ENCODE measurements around the gene METTL23.

METTL23 gene, protein sequence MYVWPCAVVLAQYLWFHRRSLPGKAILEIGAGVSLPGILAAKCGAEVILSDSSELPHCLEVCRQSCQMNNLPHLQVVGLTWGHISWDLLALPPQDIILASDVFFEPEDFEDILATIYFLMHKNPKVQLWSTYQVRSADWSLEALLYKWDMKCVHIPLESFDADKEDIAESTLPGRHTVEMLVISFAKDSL

DNA sequence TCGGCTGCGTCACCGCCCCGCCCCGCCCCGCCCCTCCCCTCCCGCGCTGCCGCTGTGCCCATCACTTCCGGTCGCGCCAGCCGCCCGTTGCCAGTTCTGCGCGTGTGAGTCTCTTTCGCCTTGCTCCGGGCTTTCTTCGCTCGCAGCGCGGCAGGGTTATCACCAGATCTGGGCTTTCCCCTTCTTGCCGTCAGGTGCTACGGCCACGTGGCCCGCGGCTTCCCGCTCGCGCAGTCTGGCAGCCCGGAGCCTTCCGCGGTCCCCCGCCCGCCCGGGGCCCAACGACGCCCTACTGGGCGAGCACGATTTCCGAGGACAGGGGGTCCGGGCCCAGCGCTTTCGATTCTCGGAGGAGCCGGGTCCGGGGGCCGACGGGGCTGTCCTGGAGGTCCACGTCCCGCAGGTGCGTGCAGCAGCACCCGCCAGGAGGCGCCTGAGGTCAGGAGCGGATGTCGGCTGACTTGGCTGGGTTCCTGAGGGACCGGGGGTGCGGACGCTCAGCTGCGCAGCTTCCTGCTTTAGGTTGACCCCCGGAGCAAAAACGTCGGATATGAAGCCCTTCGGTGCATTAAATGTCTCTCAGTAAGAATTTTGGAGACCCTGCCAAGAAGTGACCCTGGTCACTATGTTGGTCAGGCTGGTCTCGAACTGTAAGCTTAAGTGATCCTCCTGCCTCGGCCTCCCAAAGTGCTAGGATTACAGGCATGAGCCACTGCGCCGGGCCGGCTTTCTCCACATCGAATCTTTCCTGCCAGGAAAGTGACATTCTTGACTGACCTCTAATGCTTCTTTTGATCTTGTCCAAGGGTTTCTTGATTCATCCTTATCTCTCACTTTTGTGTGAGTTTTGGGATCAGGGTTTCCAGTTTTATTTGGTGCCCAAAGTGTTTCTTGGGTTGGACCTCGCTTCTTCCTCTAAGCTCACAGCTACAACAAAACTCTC, at the start of gene METTL23:
Gene METTL23, plus strand, starts transcription at position 64 of the 943 bp plus-strand sequence. CDS start 2,872 bp downstream, outside the sequence.
- DNase-seq: peak; percentile 85

DNA sequence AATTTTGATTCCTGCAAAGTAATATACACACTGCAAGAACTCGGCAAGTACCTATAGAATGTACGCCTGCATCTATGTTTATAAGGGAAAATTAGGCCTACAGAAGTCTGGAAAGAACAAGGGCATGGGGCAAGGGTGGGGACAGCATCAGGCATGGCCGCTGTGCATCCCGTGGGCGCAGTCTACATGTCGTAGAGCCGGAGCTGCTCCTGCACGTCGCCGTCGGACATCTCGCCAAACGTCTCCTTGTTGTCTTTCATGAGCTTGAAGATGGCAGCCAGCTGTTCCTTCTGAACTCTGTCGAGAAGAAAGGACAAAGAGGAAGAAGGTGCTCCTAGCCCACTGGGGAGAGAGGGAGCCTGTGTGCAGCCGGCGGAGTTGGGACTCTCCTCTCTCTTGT, 49.2 kb upstream of the METTL23 start:
- no peak for DNase-seq

DNA sequence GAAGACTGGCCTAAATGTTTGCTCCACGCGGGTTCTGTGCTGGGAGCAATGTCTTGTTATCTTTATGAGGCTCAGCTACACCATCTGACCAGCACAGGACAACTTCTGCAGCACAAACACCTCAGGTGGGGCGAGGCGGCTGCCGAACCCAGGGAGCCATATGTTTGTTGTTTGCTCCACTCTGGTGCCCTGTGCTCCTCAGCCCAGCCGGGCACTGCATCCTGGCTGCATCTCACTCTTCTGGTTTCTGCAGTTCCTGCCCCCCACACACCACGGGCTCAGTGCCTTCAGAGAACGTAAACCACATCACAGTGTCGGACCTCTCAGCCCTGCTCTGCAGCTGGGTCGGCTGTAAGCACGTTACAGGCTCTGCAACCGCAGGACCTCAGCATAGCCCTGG, 48.3 kb upstream of the METTL23 start:
- DNase-seq: no peak

DNA sequence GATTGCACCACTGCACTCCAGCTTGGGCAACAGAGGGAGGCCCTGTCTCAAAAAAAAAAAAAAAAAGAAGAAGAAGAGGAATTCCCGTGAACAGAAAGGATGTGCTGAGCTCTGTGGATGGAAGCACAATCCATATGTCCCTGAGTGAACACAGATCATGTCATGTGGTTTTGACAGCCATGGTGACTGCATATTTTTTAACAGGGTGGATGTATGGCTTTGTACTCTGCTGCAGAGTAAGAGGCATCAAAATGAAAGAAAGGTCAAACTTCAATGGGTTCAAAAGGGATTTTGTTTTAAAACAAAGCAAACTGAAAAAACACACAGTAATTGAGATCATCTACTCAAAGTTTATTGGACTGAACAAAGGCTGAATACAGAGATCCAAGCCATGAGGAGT, 47.4 kb upstream of the METTL23 start:
- DNase-seq: no peak

DNA sequence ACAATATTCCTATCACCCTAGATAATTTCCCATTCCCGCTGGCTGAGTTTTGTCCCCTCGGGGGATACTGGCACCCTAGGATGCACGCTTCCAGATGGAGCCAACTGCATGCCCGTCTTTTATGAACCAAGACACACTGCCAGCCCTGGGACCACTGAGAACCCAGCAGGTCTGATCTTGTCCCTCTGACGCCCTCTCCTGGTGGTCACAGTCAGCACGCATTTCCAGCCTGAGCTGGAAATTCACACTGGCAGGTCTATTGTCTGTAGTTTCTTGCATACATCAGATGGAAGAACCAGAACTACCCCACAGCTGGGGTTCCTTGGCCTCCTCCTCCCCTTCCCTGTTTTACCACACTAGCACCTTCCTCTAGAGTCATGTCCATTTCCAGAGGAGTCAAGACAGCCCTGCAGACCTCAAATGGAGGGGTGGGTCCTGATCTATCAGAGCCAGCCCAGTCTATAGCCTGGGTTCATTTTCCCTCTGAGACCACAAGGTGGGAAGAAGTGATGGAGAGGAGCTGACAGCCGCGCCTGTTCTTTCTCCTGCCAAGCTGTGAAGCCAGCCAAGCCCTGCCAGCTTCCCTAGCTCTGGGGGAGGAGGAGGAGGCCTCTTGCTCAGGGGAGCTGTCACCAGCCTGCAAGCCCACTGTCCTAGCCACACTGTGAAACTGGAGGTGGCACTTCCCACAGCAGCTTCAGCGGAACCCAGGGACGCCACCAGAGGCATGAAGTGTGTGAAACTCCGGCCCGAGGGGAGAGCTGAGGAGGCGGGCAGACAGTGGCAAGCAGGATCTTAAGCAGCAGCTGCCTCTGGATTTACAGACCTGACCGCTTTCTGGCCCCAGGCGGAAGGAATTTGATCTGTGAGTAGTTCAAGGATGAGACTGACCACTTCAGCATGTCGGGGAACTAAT, 45.2 kb upstream of the METTL23 start:
- DNase-seq: peak; percentile 76

DNA sequence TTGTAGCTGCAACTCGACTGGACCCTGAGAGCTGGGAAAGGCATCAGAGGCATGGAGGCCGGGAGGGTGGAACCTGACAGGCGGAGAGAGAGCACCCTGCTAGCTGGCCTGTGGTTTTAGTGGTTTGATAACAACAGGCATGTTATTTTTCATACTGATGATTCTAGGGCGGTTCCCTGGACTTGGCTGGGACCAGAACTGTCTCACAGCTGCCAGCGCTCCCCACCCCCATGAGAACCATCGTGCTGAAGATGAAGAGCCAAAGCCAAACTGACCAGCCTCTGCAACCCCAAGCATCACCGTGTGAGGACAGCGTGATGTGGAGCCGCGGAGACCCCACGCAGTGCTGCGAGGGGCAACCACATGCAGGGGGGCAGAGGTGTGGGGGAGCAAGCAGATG, 44.3 kb upstream of the METTL23 start:
- DNase-seq: no peak

DNA sequence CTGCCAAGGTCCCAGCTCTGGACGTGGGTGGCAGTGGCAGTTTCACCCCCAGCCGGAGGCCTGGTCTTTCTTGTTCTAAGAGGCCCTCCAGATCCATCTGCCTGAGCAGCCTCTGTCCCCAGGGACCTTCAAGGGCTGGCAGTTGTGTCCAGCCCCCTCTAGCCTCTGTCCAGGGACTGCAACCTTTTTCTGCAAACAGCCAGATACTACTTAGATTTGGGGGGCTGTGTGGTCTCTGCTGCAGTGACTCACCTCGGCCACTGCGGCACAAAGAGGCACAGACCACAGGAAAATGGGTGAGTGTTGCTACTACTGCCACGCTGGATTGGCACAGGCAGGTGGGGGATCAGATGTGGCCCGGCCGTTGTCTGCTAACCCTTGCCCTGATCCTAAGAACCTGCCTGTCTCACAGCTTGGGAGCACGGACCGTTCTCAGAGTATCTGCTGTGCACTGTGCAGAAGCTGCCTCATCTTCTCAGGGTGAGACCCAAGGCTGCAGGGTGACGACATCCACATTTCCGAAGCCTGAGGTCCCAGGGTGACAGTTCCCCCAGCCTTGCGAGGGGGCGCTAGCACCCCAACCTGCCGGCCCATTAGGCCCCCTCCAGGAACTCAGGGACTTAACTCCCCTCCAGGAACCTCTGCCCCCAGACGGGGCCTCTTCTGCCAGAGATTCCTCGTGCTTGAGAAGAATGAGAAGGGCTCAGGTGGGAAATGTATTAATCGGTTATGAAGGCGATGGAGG, 43.5 kb upstream of the METTL23 start:
- DNase-seq: no peak

DNA sequence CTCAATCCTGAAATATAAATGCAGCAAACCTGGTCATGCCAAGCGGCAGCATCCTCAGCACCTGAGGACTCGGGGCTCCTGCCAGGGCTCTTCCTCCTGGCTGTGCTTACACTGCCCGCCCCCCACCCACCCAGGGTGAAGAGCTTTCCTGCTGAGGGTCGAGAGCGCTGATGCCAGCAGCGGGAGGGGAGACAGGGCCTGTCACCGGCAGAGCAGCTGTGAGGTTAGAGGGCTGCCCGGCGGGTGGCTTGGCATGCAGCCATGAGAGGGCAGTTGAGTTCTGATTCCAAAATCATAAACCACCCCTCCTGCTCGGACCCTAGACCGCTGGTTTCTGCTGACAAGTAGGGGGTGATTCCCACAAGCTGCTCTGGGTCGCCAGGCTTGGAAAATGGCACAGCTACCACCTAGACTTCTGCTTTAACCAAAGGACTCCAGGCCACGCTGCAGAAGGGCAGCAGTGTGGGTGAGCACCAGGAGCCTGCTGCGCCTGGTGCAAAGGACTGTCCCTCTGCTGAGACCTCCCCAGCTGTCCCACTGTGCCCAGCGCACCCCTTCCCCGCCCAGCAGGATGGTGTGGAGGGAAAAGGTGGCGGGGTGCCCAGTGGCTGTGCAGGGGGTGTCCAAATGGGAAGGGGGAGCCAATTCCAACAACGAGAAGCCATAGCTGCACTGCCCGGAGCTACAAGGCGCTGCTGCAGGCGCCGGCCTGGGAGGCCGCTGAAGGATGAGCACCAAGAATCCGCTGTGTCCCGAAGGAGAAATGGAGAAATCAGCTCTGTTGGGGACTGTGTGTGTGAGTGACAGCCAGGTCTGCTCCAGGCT, 42.5 kb upstream of the METTL23 start:
- DNase-seq: no peak

DNA sequence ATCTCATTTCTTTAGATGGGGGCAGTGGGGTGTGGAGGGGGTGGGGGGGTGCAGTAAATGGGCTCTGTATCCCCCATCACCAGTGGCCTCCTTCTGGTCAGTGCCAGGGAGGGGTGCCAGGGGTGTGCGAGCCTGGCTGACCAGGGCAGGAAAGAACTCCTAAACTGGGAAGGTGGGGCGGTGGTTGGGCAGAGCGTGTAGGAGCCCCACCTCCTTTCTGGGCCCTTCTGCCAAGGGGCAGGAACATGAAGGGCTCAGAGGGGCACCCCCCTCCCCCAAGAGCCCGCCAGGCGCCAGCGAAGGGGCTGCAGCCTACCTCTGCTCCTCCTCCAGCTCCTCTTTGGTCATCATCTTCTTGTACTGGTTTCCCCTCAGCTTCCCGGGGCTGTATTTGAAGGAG, 41.9 kb upstream of the METTL23 start:
- DNase-seq: no peak

DNA sequence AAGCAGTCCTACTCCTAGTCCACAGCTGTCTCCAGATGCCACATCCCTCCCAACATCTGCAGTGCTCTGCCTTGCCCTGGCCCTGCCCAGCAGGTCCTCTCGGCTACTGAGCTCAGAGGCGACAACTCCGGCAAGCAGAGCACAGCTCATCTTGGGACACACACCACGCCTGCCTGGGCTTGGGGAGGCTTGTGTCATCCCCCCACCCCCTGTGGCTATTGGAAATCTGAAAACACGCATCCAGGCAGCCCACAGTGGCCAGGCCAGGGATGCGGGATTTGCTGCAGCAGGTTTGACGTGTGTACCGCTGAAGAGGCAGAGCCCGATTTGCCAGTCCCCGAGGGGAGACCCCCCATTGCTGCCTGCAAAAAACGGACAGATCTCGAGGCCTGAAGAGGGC, 41.3 kb upstream of the METTL23 start:
- no peak for DNase-seq

DNA sequence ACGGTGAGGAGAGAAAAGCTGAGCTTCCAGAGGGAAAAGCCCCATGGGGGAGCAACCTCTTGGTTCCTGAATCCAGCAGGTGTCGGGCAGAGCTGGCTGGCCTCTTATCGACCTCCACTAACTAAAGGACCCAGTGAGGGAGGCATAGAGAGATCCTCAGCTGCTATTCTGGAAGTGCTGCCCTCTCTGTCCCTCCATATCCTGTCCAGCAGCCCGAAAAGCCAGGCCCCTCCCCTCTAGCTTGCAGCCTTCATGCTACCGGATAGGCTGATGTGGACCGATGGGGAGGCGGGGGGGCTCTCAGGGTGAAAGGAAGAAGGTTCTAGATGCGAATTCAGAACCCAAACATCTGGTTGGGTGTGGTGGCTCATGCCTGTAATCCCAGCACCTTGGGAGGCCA, 40.8 kb upstream of the METTL23 start:
- DNase-seq: no peak

DNA sequence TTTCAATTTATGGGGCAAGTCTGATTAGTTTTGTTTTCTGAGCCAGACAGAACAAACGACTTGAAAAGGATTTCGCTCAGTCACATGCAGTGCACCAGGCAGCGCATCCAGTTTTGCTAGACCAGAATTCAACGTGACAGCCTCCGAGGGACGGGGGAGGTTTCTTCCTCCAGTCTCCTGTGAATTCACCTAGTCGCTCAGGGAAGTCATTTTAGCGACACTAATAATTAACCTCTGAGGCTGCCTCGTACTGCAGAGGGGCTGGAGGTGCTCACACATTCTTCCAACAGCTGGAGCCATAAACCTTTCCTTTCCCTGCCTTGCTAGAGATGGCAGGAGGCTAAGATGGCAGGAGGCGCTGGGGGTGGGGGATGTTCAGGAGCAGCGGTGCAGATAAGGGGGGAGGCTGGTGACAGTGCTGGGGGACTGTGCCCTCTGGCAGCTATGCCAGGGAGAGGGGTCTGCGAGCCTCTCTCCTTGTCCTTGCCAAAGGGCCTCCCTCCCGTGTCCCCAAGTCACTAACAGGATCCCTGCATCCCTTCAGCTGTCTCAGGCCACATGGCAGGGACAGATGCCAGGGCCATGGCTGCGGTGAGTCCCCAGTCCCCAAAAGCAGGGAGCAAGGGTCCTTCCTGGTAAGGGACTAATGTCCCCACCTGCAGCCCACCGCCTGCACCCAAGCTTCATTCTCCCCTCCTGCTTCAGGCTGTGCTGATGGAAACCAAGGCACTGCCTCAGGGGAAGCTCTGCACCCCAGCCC, 39.9 kb upstream of the METTL23 start:
- DNase-seq: no peak

DNA sequence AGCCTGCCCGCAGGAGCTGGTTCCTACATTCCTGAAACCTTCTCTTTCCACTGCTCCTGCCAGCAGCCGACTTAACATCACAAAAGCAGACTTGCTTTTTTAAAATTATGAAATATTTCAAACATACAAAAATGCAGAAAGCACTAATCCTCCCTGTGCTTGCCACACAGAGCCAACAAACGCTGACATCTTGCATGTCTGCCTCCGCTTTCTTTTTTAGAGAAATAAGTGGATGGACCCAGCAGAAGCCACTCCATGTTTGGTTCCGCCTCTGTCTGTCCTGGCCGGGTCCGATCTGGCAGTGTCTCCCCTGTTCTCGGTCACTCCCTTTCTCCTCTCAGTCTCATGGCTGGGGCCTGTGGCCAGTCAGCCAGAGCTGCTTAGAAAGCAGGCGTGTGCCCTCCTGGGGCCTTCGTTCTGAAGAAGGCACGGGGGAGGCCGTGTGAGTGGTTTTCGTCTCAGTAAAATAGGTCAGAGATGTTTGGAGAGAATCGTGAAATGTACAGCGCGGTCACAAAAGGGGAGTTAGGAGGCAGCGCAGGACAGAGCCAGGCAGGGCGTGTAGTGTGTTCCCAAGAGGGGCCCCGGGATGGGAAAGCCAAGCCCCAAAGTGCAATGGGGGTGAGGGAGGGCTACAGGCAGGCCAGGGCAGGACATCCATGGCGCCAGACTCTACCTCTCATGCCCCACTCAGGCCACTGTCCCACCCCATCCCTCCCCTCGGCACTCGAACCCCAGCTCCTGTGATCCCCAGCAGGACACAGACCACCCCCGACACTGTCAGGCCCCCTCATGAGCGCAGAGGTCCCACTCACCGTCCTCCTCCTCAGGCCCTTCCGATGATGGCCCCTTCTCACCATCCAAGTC, 39.1 kb upstream of the METTL23 start:
- no peak for DNase-seq

DNA sequence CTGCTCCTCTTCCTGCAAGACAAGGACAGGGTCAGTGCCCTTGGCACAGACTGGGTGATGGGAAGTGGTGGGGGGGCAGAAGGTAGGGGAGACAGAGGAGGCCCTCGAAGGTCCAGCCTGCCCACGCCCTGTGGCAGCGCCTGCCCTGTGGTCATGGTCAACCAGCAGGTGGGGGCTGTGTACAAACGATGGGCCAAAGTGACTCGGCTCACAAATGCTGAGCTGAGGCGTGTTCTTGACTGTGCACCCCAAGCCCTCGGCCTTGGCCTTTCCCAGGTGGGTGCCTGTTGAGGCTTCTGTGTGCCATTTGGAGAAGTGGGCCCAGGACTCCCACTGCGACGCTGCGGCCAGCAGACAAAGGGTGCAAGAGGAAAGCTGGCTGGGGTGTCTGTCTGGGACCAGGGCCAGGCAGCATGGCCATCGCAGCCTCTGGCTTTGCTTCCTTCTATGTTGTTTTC, 38.4 kb upstream of the METTL23 start:
- DNase-seq: no peak

DNA sequence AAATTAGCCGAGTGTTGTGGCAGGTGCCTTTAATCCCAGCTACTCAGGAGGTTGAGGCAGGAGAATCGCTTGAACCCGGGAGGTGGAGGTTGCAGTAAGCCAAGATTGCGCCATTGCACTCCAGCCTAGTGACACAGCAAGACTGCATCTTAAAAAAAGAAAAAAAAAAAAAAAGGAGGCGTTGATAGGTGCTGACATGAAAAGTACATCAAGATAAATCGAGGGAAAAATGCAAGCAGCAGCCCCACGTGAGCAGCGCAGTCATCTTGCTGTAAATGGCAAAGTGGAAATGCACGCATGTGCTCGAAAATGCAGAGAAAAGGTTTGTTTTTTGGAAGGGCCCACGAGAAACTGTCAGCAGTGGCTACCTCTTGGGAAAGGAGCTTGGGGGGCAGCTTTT, 36.8 kb upstream of the METTL23 start:
- no peak for DNase-seq

DNA sequence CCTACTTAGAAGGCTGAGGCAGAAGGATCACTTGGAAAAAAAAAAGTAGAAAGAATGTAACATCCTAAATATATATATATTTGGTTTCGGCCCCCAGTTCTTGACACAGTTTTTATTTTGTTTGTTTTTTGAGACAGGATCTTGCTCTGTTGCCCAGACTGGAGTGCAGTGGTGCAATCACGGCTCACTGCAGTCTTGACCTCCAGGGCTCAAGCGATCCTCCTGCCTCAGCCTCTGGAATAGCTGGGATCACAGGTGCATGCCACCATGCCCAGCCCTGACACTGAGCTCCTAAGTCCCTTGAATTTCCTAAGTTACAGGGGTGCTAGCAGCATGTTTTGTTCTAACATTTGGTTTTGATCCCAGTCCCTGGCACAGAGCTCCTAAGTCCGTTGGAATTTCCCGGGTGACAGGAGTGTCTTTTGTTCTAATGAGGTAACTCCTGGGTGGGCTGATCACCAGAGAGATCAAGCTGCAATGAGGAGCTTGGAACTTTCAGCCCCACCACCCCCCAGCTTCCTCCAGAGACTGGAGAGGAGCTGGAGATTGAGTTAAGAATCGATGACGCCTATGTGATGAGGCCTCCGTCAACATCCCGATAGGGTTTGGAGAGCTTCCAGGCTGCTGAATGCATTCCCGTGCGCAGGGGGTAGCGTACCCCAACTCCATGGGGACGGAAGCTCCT, 35.9 kb upstream of the METTL23 start:
- DNase-seq: no peak

DNA sequence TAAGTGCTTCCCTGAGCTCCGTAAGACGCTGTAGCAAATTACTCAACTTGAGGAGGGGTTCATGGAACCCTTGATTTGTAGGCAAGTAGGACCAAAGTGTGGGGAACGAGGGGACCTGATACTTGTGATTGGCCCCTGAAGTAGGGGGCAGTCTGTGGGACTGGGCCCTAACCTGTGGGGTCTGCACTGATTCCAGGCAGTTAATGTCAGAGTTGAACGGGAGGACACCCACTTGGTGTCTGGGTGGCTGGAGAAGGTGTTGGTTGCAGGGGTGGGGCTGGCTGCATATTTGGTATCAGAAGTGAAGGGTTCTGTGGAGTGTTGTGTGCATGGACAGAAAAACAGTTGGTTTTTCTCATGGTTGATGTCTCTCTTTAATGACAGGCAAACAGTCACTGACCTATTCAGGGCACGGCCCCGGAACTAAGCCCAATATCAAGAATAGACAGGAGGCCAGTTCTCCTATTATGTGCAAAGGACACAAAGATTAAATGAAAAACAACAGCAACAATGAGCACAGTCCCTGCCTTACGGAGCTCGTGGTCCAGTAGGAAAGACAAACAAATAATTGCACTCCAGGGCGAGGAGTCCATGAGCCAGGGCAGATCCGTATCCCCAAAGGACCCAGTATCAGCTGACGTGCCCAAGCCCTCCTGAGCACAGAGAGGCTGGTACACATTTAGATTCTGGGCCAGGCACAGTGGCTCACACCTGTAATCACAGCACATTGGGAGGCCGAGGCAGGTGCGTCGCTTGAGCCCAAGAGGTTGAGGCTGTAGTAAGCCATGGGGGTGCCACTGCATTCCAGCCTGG, 35.1 kb upstream of the METTL23 start:
- no peak for DNase-seq
